ENCODE data around the gene HOXD10.

Gene HOXD10

GRCh38 chr2:176082824-176083751 lies 33.5 kb upstream of the HOXD10 start:
- no peak for DNase-seq

- DNase-seq: no peak
Observed at GRCh38 chr2:176083796-176084261, 32.7 kb upstream of the HOXD10 start, which contains the start of gene EVX2. Gene EVX2 (minus strand): TSS chr2:176083962. CDS start chr2:176083776, 186 bp downstream.

GRCh38 chr2:176084611-176085119 lies 31.9 kb upstream of the HOXD10 start:
- DNase-seq: no peak

- DNase-seq: no peak
Observed at GRCh38 chr2:176085120-176085788, 31.3 kb upstream of the HOXD10 start.

GRCh38 chr2:176085861-176086771 lies 30.5 kb upstream of the HOXD10 start:
- peak; percentile 14 to 47 for DNase-seq

- DNase-seq: no peak
Observed at GRCh38 chr2:176087330-176088047, 29.1 kb upstream of the HOXD10 start.

- DNase-seq: peak; percentile 21 to 55
Observed at GRCh38 chr2:176088048-176088936, 28.3 kb upstream of the HOXD10 start.

GRCh38 chr2:176088937-176089842 lies 27.4 kb upstream of the HOXD10 start:
- DNase-seq: no peak

GRCh38 chr2:176089843-176090395 lies 26.7 kb upstream of the HOXD10 start:
- no peak for DNase-seq

- DNase-seq: no peak
Observed at GRCh38 chr2:176090862-176091261, 25.7 kb upstream of the HOXD10 start.

GRCh38 chr2:176091329-176092258 lies 25.0 kb upstream of the HOXD10 start:
- no peak for DNase-seq

- DNase-seq: no peak
Observed at GRCh38 chr2:176092270-176093144, 24.1 kb upstream of the HOXD10 start, which contains the start of gene HOXD13. Gene HOXD13 (plus strand): TSS chr2:176092721. CDS start chr2:176092891, 170 bp downstream.

GRCh38 chr2:176093145-176093897 lies 23.3 kb upstream of the HOXD10 start:
- DNase-seq: no peak

- DNase-seq: no peak
Observed at GRCh38 chr2:176093898-176094249, 22.7 kb upstream of the HOXD10 start.

GRCh38 chr2:176094349-176094748 lies 22.2 kb upstream of the HOXD10 start:
- DNase-seq: no peak

- no peak for DNase-seq
Observed at GRCh38 chr2:176095421-176095820, 21.2 kb upstream of the HOXD10 start.
